Retinal pigment epithelial cell (primary cell): ENCODE measurements around the gene RNF207.

Experiments
- DNase-seq: peaks from one replicate; pipeline ENCODE4 v3.0.0-alpha.2; 2010; ENCODE audit warnings: low read depth
- H3K4me3 ChIP-seq: 2 replicates; pipeline ENCODE4 v1.5.1; 2011; ENCODE audit warnings: mild to moderate bottlenecking, low read length, control low read depth, moderate library complexity
- CTCF ChIP-seq: conservative IDR thresholded peaks from 2 replicates; pipeline ENCODE4 v1.5.1; 2011; ENCODE audit warnings: low read depth, low read length, control low read depth, inconsistent platforms

RNF207 gene

DNA sequence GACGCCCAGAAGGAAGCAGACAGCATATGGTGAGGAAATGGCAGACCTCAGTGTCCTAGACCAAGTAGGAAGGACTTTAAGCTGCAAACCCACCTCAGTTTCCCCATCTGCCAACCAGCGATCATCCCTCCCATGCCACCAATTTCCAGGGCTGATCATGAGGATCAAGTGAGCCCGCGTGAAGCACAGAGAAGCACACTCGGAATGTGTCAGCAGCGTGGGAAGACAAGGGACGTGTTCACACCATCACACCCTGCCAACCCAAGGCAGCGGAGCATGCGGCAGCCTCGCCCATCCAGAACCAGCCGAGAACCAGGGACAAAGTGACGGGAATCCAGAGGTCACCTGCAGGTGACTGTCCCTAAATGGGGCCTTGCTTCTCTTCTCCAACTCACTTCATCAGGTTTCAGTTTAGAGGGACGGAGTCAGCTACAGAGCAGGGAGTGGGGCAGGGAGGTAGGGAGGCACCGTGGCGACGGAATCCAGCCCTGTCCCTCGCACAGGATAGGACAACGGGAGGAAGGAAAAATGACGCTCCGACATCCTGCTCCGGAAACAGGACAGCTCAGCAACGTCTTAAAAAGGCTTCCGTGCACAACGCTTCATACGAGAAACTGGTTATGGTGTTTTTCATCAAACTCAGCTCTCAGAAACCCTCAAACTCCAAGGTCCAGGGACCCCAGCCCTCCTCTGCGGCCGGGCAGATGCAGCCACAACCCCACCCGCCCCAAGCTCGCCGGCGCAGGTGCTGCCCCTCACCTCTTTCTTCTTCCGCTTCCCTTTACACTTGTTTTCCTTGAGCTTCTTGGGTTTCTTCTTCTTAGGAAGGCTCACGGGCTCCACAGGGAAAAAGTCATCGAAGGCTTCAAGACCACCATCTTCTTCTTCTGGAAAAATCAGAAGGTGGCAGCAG lies 38.3 kb upstream of the RNF207 start:
- no peak for TF ChIP-seq CTCF
- no peak for DNase-seq
- H3K4me3 ChIP-seq, result no peak overlapping the region

DNA sequence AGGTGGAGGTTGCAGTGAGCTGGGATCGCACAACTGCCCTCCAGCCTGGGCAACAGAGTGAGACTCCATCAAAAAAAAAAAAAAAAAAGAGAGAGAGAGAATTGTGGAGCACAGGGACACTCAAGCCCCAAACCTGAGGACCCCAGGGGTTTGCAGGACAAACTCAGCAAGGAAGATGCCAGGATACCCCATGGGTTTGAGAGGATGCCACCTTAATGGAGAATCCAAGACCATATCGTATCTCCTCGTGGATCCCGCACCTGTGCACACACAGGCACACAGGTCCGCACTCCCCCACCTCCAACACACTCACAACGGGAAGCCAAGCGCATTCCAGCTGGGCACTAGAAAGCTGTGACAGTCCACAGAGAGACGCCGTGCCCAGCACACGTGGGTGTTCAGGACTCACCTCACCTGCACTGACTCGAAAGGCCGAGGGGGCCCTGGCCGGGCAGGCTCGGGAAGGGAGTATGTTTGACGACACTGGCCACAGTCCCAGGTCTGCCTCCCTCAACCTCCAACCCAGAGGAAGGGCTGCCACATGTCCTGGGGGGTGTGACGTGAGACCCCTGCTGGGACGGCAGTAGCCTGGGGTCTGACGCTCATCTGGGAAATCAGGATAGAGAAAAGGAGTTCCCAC lies 36.9 kb upstream of the RNF207 start:
- no peak overlapping the region for H3K4me3 ChIP-seq
- no peak for TF ChIP-seq CTCF
- no peak for DNase-seq

- TF ChIP-seq CTCF, result no peak
- H3K4me3 ChIP-seq, result no peak overlapping the region
- DNase-seq, result no peak
Measured at GRCh38 chr1:6170116-6170741, 35.7 kb upstream of the RNF207 start.

GRCh38 chr1:6170742-6171201 lies 35.1 kb upstream of the RNF207 start:
- TF ChIP-seq CTCF, result no peak
- DNase-seq, result no peak
- no peak overlapping the region for H3K4me3 ChIP-seq

GRCh38 chr1:6171548-6172124 lies 34.3 kb upstream of the RNF207 start:
- TF ChIP-seq CTCF, result peak; percentile 61
- H3K4me3 ChIP-seq, result no peak overlapping the region
- DNase-seq, result no peak

GRCh38 chr1:6172549-6172948 lies 33.4 kb upstream of the RNF207 start:
- TF ChIP-seq CTCF, result no peak
- no peak for DNase-seq
- no peak overlapping the region for H3K4me3 ChIP-seq
